OCI-LY7 (cell line): ENCODE measurements around the gene CEP131. TPM values are rescaled to one million over a fixed set of nuclear protein-coding genes. Genes with fewer than 3 reads are reported as not detected.

Source experiments
- BruUV-seq: library from RNA; stranded (reverse); fragments of 400-500 nt; replicated peaks from 2 replicates; lab custom pipeline; 2021; lab: Mats Ljungman, UMichigan
- CTCF ChIA-PET: fragments of 300-600 bp; sonication (Branson Sonifier 250); formaldehyde crosslinking; loops from one replicate; lab custom pipeline; 2022; ENCODE audit warnings: antibody characterized with exemption; ENCODE audit not compliant: unreplicated experiment; lab: Charles Lee
- POLR2A ChIA-PET: fragments of 300-600 bp; sonication (Branson Sonifier 250); formaldehyde crosslinking; loops from one replicate; lab custom pipeline; 2022; ENCODE audit warnings: antibody characterized with exemption; lab: Charles Lee
- DNase-seq: peaks from one replicate; pipeline ENCODE4 v3.0.0-alpha.2; 2015; ENCODE audit warnings: low spot score
- H2AFZ ChIP-seq: fragments of 200-600 bp; sonication (generic), shearing (Covaris generic); 2 replicates; pipeline ENCODE4 v1.6.1; 2014; ENCODE audit warnings: mild to moderate bottlenecking, antibody characterized with exemption, low read length, moderate library complexity
- H3K27ac ChIP-seq: fragments of 200-600 bp; sonication (generic); 2 replicates; pipeline ENCODE4 v1.5.1; 2014; ENCODE audit warnings: mixed run types, low read depth, mild to moderate bottlenecking, moderate library complexity, low read length, inconsistent platforms; ENCODE audit not compliant: poor library complexity, severe bottlenecking
- H3K36me3 ChIP-seq: fragments of 200-600 bp; sonication (generic); 2 replicates; pipeline ENCODE4 v1.6.1; 2014; ENCODE audit warnings: mild to moderate bottlenecking, antibody characterized with exemption, low read length, moderate library complexity, mixed read lengths; ENCODE audit not compliant: insufficient read depth
- H3K4me1 ChIP-seq: fragments of 200-600 bp; sonication (generic); 2 replicates; pipeline ENCODE4 v1.5.1; 2014; ENCODE audit warnings: mild to moderate bottlenecking, low read length; ENCODE audit not compliant: insufficient read depth, poor library complexity, severe bottlenecking
- H3K4me2 ChIP-seq: fragments of 200-600 bp; sonication (generic); 2 replicates; pipeline ENCODE4 v1.6.1; 2014; ENCODE audit warnings: mild to moderate bottlenecking, low read length
- H3K4me3 ChIP-seq: fragments of 200-600 bp; sonication (generic); 2 replicates; pipeline ENCODE4 v1.5.1; 2014; ENCODE audit warnings: mild to moderate bottlenecking, low read depth, low read length; ENCODE audit not compliant: poor library complexity, severe bottlenecking
- H3K79me2 ChIP-seq: fragments of 200-600 bp; sonication (generic); 2 replicates; pipeline ENCODE4 v1.6.1; 2016; ENCODE audit warnings: low read depth, mild to moderate bottlenecking, low read length, moderate library complexity, mixed read lengths; ENCODE audit not compliant: insufficient read depth
- H3K9me2 ChIP-seq: fragments of 200-600 bp; sonication (generic); 2 replicates; pipeline ENCODE4 v1.6.1; 2016; ENCODE audit warnings: mild to moderate bottlenecking, low read length, mixed read lengths; ENCODE audit not compliant: insufficient read depth
- H3K9me3 ChIP-seq: fragments of 200-600 bp; sonication (generic); 2 replicates; pipeline ENCODE4 v1.6.1; 2014; ENCODE audit warnings: mild to moderate bottlenecking, mixed run types, low read length, mixed read lengths
- H4K20me1 ChIP-seq: fragments of 200-600 bp; sonication (generic); 2 replicates; pipeline ENCODE4 v1.6.1; 2014; ENCODE audit warnings: mild to moderate bottlenecking, antibody characterized with exemption, low read length, moderate library complexity, mixed read lengths; ENCODE audit not compliant: insufficient read depth
- CTCF ChIP-seq: fragments of 200-600 bp; sonication (generic); conservative IDR thresholded peaks from 2 replicates; pipeline ENCODE4 v1.5.1; 2014; ENCODE audit warnings: mild to moderate bottlenecking, antibody characterized with exemption, low read length, moderate library complexity, mixed read lengths
- EZH2phosphoT487 ChIP-seq: fragments of 200-600 bp; sonication (generic); IDR thresholded peaks from 2 replicates; pipeline ENCODE4 v1.6.1; 2018; ENCODE audit warnings: low read depth, borderline replicate concordance, mild to moderate bottlenecking, mixed run types, antibody characterized with exemption, low read length, moderate library complexity, mixed read lengths
- intact Hi-C: fragments of 100-400 bp; cut with micrococcal nuclease; formaldehyde crosslinking; loops from one replicate; pipeline ENCODE4 v1.10.0; 2022; ENCODE audit not compliant: unreplicated experiment
- total RNA-seq, 2 experiments: library from RNA; depleted of rRNA in 1 of 2; stranded (reverse); fragments of >200 nt in 1 of 2; shearing (Covaris generic) in 1 of 2; gene quantifications; 2 replicates each; pipeline ENCODE4 v1.2.3, GENCODE V29; 2014 to 2022

Gene CEP131
- total RNA-seq, 2 experiments from 2014 or later = 32.9 to 38.6 TPM

GRCh38 chr17:81257533-81257932 lies 34.8 kb upstream of the CEP131 start:
- ChIA-PET CTCF (no interaction called here), POLR2A (no interaction called here)
- Histone ChIP-seq H3K27ac (no peak overlapping the region), H3K9me3 (no peaks in the 10 kb centered on the region), H3K36me3 (peaks cover 24% of the 10 kb centered on the region; the same call in 1 of the 2 replicates), H3K4me2 (no peak overlapping the region), H3K79me2 (no peaks in the 10 kb centered on the region), H3K4me1 (peaks cover 8% of the 10 kb centered on the region), H3K9me2 (no peaks in the 10 kb centered on the region), H4K20me1 (no peaks in the 10 kb centered on the region), H3K4me3 (no peak overlapping the region), H2AFZ (no peak overlapping the region)
- no TSS peak for BruUV-seq
- intact Hi-C loops = no loop called here
- TF ChIP-seq EZH2phosphoT487 = no peak
- TF ChIP-seq CTCF = no peak
- DNase-seq = no peak

GRCh38 chr17:81256616-81257015 lies 33.9 kb upstream of the CEP131 start:
- Histone ChIP-seq H3K9me3 (no peaks in the 10 kb centered on the region), H3K9me2 (no peaks in the 10 kb centered on the region), H3K4me1 (peaks cover 17% of the 10 kb centered on the region), H2AFZ (no peak overlapping the region), H4K20me1 (no peaks in the 10 kb centered on the region), H3K27ac (no peak overlapping the region), H3K4me2 (no peak overlapping the region), H3K79me2 (no peaks in the 10 kb centered on the region), H3K4me3 (no peak overlapping the region), H3K36me3 (peaks cover 24% of the 10 kb centered on the region; the same call in 1 of the 2 replicates)
- BruUV-seq = no TSS peak
- POLR2A ChIA-PET = no interaction called here
- intact Hi-C loops = no loop called here
- no peak for TF ChIP-seq CTCF
- no peak for TF ChIP-seq EZH2phosphoT487
- DNase-seq = no peak
- CTCF ChIA-PET = no interaction called here

- no peak for TF ChIP-seq EZH2phosphoT487
- peak; percentile 59 for TF ChIP-seq CTCF
- Histone ChIP-seq H3K4me3 (no peak overlapping the region), H2AFZ (no peak overlapping the region), H3K4me1 (peaks cover 32% of the 10 kb centered on the region), H3K9me2 (no peaks in the 10 kb centered on the region), H4K20me1 (no peaks in the 10 kb centered on the region), H3K36me3 (peaks cover 25% of the 10 kb centered on the region), H3K79me2 (no peaks in the 10 kb centered on the region), H3K4me2 (no peak overlapping the region), H3K27ac (no peak overlapping the region), H3K9me3 (no peaks in the 10 kb centered on the region)
- intact Hi-C loops = no loop called here
- POLR2A ChIA-PET = no interaction called here
- no peak for DNase-seq
- no TSS peak for BruUV-seq
- CTCF ChIA-PET = no interaction called here
These were observed 32.4 kb upstream of the CEP131 start for GRCh38 chr17:81254955-81255717.
